Panc1 (cell line): ENCODE results near the gene GPR107. TPM values are rescaled to one million over a fixed set of nuclear protein-coding genes. Genes with fewer than 3 reads are reported as not detected.

Source experiments
- ATAC-seq: fragments of 200-7000 bp; cut with Tn5 transposase; 2 replicates; pipeline ENCODE4 v1.9.1; 2020; ENCODE audit warnings: mild to moderate bottlenecking, moderate library complexity
- BruUV-seq: library from RNA; stranded (reverse); fragments of 400-500 nt; replicated peaks from 2 replicates; lab custom pipeline; 2021; lab: Mats Ljungman, UMichigan
- CTCF ChIA-PET: fragments of 300-600 bp; sonication (Branson Sonifier 250); formaldehyde crosslinking; loops from one replicate; lab custom pipeline; 2022; ENCODE audit warnings: antibody characterized with exemption; lab: Charles Lee
- POLR2A ChIA-PET: fragments of 300-600 bp; sonication (Branson Sonifier 250); formaldehyde crosslinking; loops from one replicate; lab custom pipeline; 2022; ENCODE audit warnings: antibody characterized with exemption; lab: Charles Lee
- DNase-seq: peaks from one replicate; pipeline ENCODE4 v3.0.0-alpha.2; 2010; ENCODE audit warnings: low read depth, low spot score
- H3K27ac ChIP-seq: 2 replicates; pipeline ENCODE4 v1.5.1; 2011; ENCODE audit warnings: mild to moderate bottlenecking, low read length, inconsistent platforms
- H3K27me3 ChIP-seq: fragments of 200-500 bp; sonication (Bioruptor generic); 2 replicates; pipeline ENCODE4 v1.6.0; 2014; ENCODE audit warnings: low read length, inconsistent platforms; ENCODE audit not compliant: control insufficient read depth, insufficient read depth
- H3K36me3 ChIP-seq: fragments of 200-500 bp; sonication (Bioruptor generic); 2 replicates; pipeline ENCODE4 v1.5.1; 2014; ENCODE audit warnings: inconsistent platforms, mild to moderate bottlenecking, low read length, moderate library complexity; ENCODE audit not compliant: control insufficient read depth, insufficient read depth
- H3K4me1 ChIP-seq: 2 replicates; pipeline ENCODE4 v1.5.1; 2011; ENCODE audit warnings: inconsistent platforms, mild to moderate bottlenecking, low read length, moderate library complexity; ENCODE audit not compliant: control insufficient read depth, insufficient read depth
- H3K4me3 ChIP-seq, 2 experiments: 2 replicates each; pipeline ENCODE4 v1.5.1; 2011 to 2012; ENCODE audit warnings: low read depth in 2 of 2, low read length in 2 of 2, mild to moderate bottlenecking in 2 of 2, inconsistent platforms in 1 of 2, moderate library complexity in 1 of 2
- H3K9me3 ChIP-seq: fragments of 200-500 bp; sonication (Bioruptor generic); 2 replicates; pipeline ENCODE4 v1.5.1; 2014; ENCODE audit warnings: low read depth, mild to moderate bottlenecking, inconsistent platforms, low read length, moderate library complexity; ENCODE audit not compliant: control insufficient read depth, insufficient read depth
- POLR2AphosphoS5 ChIP-seq: IDR thresholded peaks from 2 replicates; pipeline ENCODE4 v1.6.1; 2012; ENCODE audit warnings: mild to moderate bottlenecking, low read depth, low read length, moderate library complexity
- SIN3A ChIP-seq: IDR thresholded peaks from 2 replicates; pipeline ENCODE4 v1.6.1; 2012; ENCODE audit warnings: low read depth, mild to moderate bottlenecking, low read length, moderate library complexity, borderline replicate concordance; ENCODE audit not compliant: insufficient read depth
- TCF7L2 ChIP-seq: IDR thresholded peaks from 2 replicates; pipeline ENCODE4 v1.6.1; 2011; ENCODE audit warnings: mild to moderate bottlenecking, low read depth, low read length, inconsistent platforms
- in situ Hi-C: cut with HindIII; loops from 2 replicates; pipeline ENCODE4 v1.10.0; 2016; ENCODE audit warnings: low sequenced_read_pairs, low pct_unique_long_range_greater_than_20kb
- intact Hi-C: fragments of 100-400 bp; cut with micrococcal nuclease; formaldehyde crosslinking; loops from one replicate; pipeline ENCODE4 v1.10.0; 2022; ENCODE audit not compliant: unreplicated experiment
- total RNA-seq: library from RNA; stranded (reverse); gene quantifications from one replicate; pipeline ENCODE4 v1.2.1, GENCODE V29; 2021; ENCODE audit not compliant: unreplicated experiment
- TF ChIP-seq, protein P1 (sequence below), 2 experiments: IDR thresholded peaks; 2 replicates each; pipeline ENCODE4 v1.6.1; 2011 to 2012; ENCODE audit warnings: low read depth in 2 of 2, control low read depth in 1 of 2, low read length in 1 of 2, mild to moderate bottlenecking in 1 of 2, moderate library complexity in 1 of 2; ENCODE audit not compliant: insufficient read depth in 1 of 2
- TF ChIP-seq, protein P2 (sequence below): fragments of 450-650 bp; IDR thresholded peaks from 2 replicates; pipeline ENCODE4 v1.5.1; 2017; ENCODE audit warnings: mild to moderate bottlenecking

The GPR107 gene
- total RNA-seq, 1 experiment from 2014 or later, result 43.0 TPM

DNA sequence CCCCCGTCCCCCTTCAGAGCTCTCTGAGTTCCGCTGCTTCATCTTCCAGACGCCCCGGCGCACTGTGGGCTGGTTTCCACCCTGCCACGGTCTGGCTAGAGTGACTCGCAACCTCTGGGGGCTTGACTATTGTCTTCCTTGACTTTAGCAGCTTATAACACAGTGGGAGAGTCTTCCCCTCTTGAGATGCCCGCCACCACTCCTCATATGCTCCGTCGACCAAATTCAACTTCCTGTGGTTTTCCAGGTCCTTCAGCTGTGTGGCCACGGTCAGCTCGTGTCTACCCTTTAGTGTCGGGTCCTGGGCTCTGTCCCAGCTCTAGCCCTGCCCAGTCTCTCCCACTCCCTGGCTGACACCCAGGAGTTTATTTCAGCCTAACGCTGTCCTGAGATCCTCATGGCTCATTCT lies 90.3 kb downstream of the GPR107 start:
- CTCF ChIA-PET, result interaction anchor here (0.7 kb wide), 2 partner anchors 72 to 157 kb away, joined by 7 to 9 read pairs; no protein-coding TSS in a partner anchor

DNA sequence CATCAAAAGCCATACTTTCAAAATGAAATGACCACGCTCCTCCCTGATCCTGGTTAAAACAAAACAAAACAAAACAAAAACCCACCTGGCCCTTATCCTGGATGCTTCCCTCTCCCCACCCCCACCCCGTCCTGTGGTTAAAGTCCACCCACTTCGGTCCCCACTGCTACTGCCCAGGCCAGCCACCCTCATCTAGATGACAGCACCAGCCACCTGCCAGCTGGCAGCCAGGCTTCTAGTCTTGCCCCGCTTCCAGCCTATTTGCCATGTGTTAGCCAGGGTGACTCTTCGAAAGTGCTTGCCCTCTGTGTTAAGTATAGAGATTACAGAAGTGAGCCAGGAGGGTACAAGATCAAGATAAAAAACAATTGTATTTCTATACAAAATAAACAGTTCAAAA lies 91.0 kb downstream of the GPR107 start:
- Histone ChIP-seq H3K27ac (no peak overlapping the region), H3K36me3 (no peaks in the 10 kb centered on the region), H3K4me1 (no peaks in the 10 kb centered on the region), H3K9me3 (no peaks in the 10 kb centered on the region), H3K4me3 (no peak overlapping the region), H3K27me3 (no peaks in the 10 kb centered on the region)
- TF ChIP-seq POLR2AphosphoS5 (no peak), TCF7L2 (no peak), SIN3A (no peak)
- TF ChIP-seq, protein P1, sequence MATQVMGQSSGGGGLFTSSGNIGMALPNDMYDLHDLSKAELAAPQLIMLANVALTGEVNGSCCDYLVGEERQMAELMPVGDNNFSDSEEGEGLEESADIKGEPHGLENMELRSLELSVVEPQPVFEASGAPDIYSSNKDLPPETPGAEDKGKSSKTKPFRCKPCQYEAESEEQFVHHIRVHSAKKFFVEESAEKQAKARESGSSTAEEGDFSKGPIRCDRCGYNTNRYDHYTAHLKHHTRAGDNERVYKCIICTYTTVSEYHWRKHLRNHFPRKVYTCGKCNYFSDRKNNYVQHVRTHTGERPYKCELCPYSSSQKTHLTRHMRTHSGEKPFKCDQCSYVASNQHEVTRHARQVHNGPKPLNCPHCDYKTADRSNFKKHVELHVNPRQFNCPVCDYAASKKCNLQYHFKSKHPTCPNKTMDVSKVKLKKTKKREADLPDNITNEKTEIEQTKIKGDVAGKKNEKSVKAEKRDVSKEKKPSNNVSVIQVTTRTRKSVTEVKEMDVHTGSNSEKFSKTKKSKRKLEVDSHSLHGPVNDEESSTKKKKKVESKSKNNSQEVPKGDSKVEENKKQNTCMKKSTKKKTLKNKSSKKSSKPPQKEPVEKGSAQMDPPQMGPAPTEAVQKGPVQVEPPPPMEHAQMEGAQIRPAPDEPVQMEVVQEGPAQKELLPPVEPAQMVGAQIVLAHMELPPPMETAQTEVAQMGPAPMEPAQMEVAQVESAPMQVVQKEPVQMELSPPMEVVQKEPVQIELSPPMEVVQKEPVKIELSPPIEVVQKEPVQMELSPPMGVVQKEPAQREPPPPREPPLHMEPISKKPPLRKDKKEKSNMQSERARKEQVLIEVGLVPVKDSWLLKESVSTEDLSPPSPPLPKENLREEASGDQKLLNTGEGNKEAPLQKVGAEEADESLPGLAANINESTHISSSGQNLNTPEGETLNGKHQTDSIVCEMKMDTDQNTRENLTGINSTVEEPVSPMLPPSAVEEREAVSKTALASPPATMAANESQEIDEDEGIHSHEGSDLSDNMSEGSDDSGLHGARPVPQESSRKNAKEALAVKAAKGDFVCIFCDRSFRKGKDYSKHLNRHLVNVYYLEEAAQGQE (IDR thresholded peaks at IDR 0.05; ENCODE audit: insufficient read depth in 1 of 2, low read depth in 2 of 2, low read length in 1 of 2), result no peak
- TF ChIP-seq, protein P2, sequence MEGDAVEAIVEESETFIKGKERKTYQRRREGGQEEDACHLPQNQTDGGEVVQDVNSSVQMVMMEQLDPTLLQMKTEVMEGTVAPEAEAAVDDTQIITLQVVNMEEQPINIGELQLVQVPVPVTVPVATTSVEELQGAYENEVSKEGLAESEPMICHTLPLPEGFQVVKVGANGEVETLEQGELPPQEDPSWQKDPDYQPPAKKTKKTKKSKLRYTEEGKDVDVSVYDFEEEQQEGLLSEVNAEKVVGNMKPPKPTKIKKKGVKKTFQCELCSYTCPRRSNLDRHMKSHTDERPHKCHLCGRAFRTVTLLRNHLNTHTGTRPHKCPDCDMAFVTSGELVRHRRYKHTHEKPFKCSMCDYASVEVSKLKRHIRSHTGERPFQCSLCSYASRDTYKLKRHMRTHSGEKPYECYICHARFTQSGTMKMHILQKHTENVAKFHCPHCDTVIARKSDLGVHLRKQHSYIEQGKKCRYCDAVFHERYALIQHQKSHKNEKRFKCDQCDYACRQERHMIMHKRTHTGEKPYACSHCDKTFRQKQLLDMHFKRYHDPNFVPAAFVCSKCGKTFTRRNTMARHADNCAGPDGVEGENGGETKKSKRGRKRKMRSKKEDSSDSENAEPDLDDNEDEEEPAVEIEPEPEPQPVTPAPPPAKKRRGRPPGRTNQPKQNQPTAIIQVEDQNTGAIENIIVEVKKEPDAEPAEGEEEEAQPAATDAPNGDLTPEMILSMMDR, result no peak
- no peak for DNase-seq
- in situ Hi-C loops (no loop called here), intact Hi-C loops (no loop called here)
- no TSS peak for BruUV-seq
- ChIA-PET CTCF (interaction anchor here (0.6 to 0.7 kb wide), 3 partner anchors 20 to 156 kb away, joined by 7 to 15 read pairs (median 9); no protein-coding TSS in a partner anchor), POLR2A (no interaction called here)
- no peak for ATAC-seq

More for the DNA sequence above, 90.3 kb downstream of the GPR107 start:
- no peak for ATAC-seq
- H3K36me3 ChIP-seq, result no peaks in the 10 kb centered on the region
- H3K27me3 ChIP-seq, result no peaks in the 10 kb centered on the region
- BruUV-seq, result no TSS peak
- no peaks in the 10 kb centered on the region for H3K4me1 ChIP-seq
- DNase-seq, result no peak
- TF ChIP-seq, protein P1 (IDR thresholded peaks at IDR 0.05; ENCODE audit: insufficient read depth in 1 of 2, low read depth in 2 of 2, low read length in 1 of 2), result no peak
- no peak for TF ChIP-seq TCF7L2
- TF ChIP-seq, protein P2, result no peak
- in situ Hi-C loops, result no loop called here
- intact Hi-C loops, result no loop called here
- no peaks in the 10 kb centered on the region for H3K9me3 ChIP-seq
- POLR2A ChIA-PET, result no interaction called here
- no peak overlapping the region for H3K27ac ChIP-seq
- no peak overlapping the region for H3K4me3 ChIP-seq
